Brain microvascular endothelial cell (primary cell): ENCODE data around the gene CXCL17.

Experiments used
- DNase-seq: peaks from one replicate; pipeline ENCODE4 v3.0.0-alpha.2; 2020
- H3K27ac ChIP-seq: fragments of 250-450 bp; sonication (Bioruptor Pico); 2 replicates; pipeline ENCODE4 v1.5.1; 2020; ENCODE audit warnings: mild to moderate bottlenecking, moderate library complexity
- H3K27me3 ChIP-seq: fragments of 250-450 bp; sonication (Bioruptor Pico); replicated peaks from 2 replicates; pipeline ENCODE4 v1.5.1; 2020; ENCODE audit warnings: mild to moderate bottlenecking
- H3K36me3 ChIP-seq: fragments of 250-450 bp; sonication (Bioruptor Pico); replicated peaks from 2 replicates; pipeline ENCODE4 v1.5.1; 2020; ENCODE audit warnings: mild to moderate bottlenecking
- H3K4me3 ChIP-seq: 2 replicates; pipeline ENCODE4 v1.5.1; 2011; ENCODE audit warnings: low read depth, mild to moderate bottlenecking, control low read depth, low read length, moderate library complexity
- in situ Hi-C: cut with HindIII; loops from 2 replicates; pipeline ENCODE4 v1.10.0; 2017; ENCODE audit warnings: low sequenced_read_pairs, low pct_ligation_motif_present
- TF ChIP-seq, protein P1 (sequence below): IDR thresholded peaks from 2 replicates; pipeline ENCODE4 v1.5.1; 2011; ENCODE audit warnings: low read depth, mild to moderate bottlenecking, moderate library complexity, low read length, control low read depth, inconsistent platforms; ENCODE audit errors: missing control alignments

The CXCL17 gene

GRCh38 chr19:42421101-42421500 is 21.6 kb downstream of the CXCL17 start:
- Histone ChIP-seq H3K36me3 (no peaks in the 10 kb centered on the region), H3K27me3 (no peaks in the 10 kb centered on the region), H3K4me3 (no peak overlapping the region), H3K27ac (no peak overlapping the region)
- no peak for DNase-seq
- TF ChIP-seq, protein P1, sequence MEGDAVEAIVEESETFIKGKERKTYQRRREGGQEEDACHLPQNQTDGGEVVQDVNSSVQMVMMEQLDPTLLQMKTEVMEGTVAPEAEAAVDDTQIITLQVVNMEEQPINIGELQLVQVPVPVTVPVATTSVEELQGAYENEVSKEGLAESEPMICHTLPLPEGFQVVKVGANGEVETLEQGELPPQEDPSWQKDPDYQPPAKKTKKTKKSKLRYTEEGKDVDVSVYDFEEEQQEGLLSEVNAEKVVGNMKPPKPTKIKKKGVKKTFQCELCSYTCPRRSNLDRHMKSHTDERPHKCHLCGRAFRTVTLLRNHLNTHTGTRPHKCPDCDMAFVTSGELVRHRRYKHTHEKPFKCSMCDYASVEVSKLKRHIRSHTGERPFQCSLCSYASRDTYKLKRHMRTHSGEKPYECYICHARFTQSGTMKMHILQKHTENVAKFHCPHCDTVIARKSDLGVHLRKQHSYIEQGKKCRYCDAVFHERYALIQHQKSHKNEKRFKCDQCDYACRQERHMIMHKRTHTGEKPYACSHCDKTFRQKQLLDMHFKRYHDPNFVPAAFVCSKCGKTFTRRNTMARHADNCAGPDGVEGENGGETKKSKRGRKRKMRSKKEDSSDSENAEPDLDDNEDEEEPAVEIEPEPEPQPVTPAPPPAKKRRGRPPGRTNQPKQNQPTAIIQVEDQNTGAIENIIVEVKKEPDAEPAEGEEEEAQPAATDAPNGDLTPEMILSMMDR: no peak
- in situ Hi-C loops: no loop called here

- in situ Hi-C loops: no loop called here
- Histone ChIP-seq H3K27me3 (no peaks in the 10 kb centered on the region), H3K36me3 (no peaks in the 10 kb centered on the region), H3K27ac (no peak overlapping the region), H3K4me3 (no peak overlapping the region)
- TF ChIP-seq, protein P1: peak; percentile 74
- DNase-seq: peak; percentile 44
These were observed 22.6 kb downstream of the CXCL17 start for GRCh38 chr19:42420055-42420544.

GRCh38 chr19:42419309-42419708 is 23.4 kb downstream of the CXCL17 start:
- Histone ChIP-seq H3K4me3 (no peak overlapping the region), H3K27me3 (no peaks in the 10 kb centered on the region), H3K27ac (no peak overlapping the region), H3K36me3 (no peaks in the 10 kb centered on the region)
- in situ Hi-C loops: no loop called here
- DNase-seq: no peak
- TF ChIP-seq, protein P1: no peak

DNA sequence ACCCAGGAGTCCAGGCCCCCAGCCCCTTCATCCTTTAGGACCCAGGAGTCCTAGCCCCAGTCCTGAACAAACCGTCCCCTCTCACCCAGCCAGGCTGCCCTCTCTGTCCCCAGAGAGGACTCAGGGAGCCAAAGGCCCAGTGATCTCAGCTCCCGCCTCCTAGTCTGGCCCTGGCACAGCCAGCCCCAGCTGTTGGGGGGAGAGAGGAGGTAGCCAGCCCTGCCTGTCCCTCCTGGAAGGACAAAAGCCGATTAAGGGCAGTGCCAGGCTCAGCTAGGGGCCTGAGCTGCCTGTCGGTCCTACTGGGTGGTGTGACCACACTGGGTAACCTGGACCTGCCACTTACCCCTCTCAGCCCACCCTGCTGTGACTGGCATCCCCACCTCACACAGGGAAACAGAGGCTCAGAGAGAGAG is 30.1 kb downstream of the CXCL17 start:
- in situ Hi-C loops: no loop called here
- Histone ChIP-seq H3K27me3 (no peaks in the 10 kb centered on the region), H3K4me3 (no peak overlapping the region), H3K27ac (no peak overlapping the region), H3K36me3 (no peaks in the 10 kb centered on the region)
- TF ChIP-seq, protein P1: no peak
- DNase-seq: no peak

DNA sequence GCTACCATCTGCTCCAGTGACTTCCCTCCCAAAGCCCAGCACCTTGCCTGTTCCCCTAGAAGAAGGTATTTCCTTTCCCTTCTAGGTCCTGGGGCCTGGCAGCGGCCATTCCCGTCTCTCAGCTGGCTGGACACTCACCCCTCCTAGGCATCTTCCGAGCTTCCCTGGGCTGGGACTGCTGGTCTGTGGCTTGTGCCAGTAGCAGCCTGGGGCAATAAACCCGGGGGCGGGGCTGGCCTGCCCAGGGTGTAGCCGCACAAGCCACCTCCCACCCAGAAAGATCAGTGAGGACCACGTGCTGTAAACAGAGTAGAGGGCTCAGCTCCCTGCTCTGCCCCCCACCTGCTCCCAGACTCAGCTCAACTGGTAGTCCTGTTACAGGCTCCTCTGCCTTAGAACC is 30.5 kb downstream of the CXCL17 start:
- Histone ChIP-seq H3K4me3 (no peak overlapping the region), H3K27me3 (no peaks in the 10 kb centered on the region), H3K27ac (no peak overlapping the region), H3K36me3 (no peaks in the 10 kb centered on the region)
- TF ChIP-seq, protein P1: no peak
- in situ Hi-C loops: no loop called here
- no peak for DNase-seq

DNA sequence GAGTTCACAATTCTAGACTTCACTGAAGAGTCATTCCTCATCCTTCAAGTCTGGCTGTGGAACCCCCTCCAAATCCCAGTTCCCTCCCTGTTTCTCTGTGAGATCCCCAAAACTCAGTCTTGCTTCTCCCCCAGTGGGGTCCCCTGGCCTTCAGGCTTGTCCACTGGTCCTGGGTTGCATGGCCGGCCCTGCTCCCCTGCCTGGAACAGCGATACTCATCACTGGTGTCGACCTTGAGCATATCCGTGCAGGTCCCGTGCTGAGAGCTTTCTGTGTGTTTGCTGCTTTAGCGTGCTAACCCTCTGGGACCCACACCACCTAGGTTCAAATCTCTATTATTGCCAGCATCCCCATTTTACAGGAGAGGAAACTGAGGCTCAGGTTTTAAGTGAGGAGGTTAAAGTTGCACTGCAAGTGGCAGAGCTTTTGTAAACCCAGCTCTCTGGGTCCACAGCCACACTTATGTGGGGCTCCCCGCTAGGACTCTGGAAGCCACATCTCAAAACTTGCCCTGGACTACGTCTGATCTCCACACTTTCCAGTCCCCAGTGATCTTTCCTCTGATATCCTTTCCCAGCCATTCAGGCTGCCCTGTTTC is 31.1 kb downstream of the CXCL17 start:
- Histone ChIP-seq H3K4me3 (no peak overlapping the region), H3K36me3 (no peaks in the 10 kb centered on the region), H3K27ac (no peak overlapping the region), H3K27me3 (no peaks in the 10 kb centered on the region)
- TF ChIP-seq, protein P1: no peak
- in situ Hi-C loops: no loop called here
- DNase-seq: no peak
